Left lobe of liver (tissue), 2 donors: ENCODE measurements around the gene TACC2. TPM values are rescaled to one million over a fixed set of nuclear protein-coding genes. Genes with fewer than 3 reads are reported as not detected.
A peak's percentile ranks its signal among the peaks of the same experiment; 100 is the strongest.
"Not testable (repeated sequence)": the region's sequence is repeated elsewhere in the genome, so short reads cannot be mapped to it uniquely, and the experiment has no call there.

ENCODE experiments used
- ATAC-seq: fragments of 200-7000 bp; cut with Tn5 transposase; one replicate; pipeline ENCODE4 v1.9.1; 2020; ENCODE audit warnings: mild to moderate bottlenecking, moderate library complexity
- DNase-seq: peaks from one replicate; pipeline ENCODE4 v3.0.0-alpha.2; 2020; ENCODE audit warnings: low spot score
- total RNA-seq: library from RNA; stranded (reverse); gene quantifications from one replicate; pipeline ENCODE4 v1.2.1, GENCODE V29; 2021
- donor health status: DM: no; HTN: no; CAD: no; lungs with moderate emphysema.
- donor health status: DM: no; HTN: yes; CAD: no.

Gene TACC2
- total RNA-seq, 1 donor from 2014 or later, result 21.5 TPM

DNA sequence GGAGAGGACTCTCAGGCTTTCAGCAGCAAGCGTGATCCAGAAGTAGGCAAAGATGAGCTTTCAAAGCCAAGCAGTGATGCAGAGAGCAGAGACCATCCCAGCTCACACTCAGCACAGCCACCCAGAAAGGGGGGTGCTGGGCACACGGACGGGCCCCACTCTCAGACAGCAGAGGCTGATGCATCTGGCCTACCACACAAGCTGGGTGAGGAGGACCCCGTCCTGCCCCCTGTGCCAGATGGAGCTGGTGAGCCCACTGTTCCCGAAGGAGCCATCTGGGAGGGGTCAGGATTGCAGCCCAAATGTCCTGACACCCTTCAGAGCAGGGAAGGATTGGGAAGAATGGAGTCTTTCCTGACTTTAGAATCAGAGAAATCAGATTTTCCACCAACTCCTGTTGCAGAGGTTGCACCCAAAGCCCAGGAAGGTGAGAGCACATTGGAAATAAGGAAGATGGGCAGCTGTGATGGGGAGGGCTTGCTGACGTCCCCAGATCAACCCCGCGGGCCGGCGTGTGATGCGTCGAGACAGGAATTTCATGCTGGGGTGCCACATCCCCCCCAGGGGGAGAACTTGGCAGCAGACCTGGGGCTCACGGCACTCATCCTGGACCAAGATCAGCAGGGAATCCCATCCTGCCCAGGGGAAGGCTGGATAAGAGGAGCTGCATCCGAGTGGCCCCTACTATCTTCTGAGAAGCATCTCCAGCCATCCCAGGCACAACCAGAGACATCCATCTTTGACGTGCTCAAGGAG is 95.5 kb downstream of the TACC2 start:
- ATAC-seq (no peak), DNase-seq (no peak)

DNA sequence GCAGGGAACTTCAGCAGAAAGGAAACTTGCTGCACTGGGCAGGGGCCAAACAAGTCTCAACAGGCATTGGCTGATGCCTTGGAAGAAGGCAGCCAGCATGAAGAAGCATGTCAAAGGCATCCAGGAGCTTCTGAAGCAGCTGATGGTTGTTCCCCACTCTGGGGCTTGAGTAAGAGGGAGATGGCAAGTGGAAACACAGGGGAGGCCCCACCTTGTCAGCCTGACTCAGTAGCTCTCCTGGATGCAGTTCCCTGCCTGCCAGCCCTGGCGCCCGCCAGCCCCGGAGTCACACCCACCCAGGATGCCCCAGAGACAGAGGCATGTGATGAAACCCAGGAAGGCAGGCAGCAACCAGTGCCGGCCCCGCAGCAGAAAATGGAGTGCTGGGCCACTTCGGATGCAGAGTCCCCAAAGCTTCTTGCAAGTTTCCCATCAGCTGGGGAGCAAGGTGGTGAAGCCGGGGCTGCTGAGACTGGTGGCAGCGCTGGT is 96.5 kb downstream of the TACC2 start:
- ATAC-seq (no peak), DNase-seq (no peak)

DNA sequence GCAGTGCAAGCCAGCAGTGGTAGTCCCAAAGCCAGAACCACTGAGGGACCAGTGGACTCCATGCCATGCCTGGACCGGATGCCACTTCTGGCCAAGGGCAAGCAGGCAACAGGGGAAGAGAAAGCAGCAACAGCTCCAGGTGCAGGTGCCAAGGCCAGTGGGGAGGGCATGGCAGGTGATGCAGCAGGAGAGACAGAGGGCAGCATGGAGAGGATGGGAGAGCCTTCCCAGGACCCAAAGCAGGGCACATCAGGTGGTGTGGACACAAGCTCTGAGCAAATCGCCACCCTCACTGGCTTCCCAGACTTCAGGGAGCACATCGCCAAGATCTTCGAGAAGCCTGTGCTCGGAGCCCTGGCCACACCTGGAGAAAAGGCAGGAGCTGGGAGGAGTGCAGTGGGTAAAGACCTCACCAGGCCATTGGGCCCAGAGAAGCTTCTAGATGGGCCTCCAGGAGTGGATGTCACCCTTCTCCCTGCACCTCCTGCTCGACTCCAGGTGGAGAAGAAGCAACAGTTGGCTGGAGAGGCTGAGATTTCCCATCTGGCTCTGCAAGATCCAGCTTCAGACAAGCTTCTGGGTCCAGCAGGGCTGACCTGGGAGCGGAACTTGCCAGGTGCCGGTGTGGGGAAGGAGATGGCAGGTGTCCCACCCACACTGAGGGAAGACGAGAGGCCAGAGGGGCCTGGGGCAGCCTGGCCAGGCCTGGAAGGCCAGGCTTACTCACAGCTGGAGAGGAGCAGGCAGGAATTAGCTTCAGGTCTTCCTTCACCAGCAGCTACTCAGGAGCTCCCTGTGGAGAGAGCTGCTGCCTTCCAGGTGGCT is 97.7 kb downstream of the TACC2 start:
- DNase-seq (no peak), ATAC-seq (no peak)

DNA sequence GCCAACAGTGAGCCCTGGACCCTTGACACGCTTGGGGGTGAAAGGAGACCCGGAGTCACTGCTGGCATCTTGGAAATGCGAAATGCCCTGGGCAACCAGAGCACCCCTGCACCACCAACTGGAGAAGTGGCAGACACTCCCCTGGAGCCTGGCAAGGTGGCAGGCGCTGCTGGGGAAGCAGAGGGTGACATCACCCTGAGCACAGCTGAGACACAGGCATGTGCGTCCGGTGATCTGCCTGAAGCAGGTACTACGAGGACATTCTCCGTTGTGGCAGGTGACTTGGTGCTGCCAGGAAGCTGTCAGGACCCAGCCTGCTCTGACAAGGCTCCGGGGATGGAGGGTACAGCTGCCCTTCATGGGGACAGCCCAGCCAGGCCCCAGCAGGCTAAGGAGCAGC is 98.5 kb downstream of the TACC2 start:
- no peak for DNase-seq
- no peak for ATAC-seq

DNA sequence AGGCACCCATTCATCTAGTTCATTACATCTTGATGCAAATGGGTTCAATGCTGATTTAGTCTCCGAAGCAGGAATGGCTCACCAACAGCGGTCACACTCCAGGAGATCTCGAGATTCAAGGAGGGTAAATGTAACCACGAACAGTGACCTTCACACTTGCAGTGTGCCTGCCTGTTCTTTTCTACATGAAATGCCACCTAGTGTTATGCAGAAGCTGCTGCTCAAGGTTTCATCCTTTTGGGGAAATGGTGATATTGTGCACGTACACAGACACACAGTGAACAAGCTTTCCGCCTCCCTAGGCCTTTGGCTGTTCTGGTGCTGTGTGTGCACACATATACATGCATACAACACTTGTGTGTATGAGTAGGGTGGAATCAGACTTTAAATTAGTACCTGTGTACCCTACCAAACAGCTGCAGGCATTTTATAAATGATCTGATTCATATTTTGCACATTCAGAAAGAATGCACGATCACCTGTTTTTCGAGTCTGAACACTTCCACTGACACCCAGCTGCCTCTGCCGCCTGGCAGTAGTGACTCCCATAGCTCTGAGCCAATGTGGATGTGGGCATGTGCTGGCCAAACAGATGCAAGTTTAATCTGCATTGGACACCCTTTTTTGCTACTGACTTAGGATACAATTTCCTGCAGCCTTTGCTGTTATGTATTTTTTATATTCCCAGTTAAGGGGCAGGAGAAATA is 100.5 kb downstream of the TACC2 start:
- DNase-seq (no peak), ATAC-seq (no peak)

DNA sequence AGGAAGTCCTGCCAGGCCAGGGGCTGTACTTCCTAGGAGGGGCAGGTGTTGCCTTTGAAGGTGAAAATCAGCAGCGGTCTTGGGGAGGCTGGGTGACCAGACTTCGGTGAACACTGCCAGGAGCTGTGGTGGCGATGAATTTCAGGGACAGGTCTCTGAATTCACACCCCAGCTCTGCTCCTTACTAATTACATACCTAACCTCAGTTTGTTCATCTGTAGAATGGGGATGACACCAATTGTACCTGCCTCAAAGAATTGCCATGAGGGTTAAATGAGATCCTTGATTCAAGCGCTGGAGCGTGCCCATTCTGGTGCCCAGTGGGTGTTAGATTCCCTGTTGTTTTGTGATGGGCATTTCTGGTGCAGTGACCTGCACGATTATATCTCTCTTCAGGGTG is 102.8 kb downstream of the TACC2 start:
- no peak for ATAC-seq

DNA sequence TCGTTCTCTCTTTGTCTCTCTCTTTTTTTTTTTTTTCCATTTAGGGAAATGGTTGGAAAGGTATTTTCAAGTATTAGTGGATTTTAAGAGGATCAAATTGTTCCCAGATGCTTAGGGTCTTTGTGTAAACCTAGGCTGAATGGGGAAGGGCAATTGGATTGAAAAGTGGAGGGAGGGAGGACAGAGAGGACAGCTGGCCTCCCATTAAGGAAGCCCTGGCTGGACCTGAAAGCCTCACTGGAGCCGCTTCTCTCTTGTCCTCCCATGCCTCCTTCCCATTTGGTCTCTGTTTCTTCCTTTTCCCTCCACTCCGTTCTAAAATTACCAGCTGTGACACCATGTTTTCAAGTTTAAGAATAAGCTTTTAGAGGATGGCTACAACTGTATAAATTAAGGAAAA is 104.1 kb downstream of the TACC2 start:
- DNase-seq, result no peak

More for the DNA sequence above, 102.8 kb downstream of the TACC2 start:
- DNase-seq, result no peak

DNA sequence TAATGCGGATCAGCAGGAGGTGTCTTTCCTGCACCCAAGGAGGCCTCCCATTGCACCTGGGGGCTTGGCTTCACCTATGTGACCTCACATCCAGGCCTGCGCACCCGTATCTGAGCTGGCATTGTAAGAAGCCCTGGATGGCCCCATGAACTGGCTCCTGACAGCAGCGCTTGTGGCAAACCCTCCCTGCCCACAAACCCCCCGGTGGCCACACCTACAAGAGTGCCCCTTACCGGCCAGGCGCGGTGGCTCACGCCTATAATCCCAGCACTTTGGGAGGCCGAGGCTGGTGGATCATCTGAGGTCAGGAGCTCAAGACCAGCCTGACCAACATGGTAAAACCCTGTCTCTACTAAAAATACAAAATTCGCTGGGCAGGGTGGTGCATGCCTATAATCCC is 107.2 kb downstream of the TACC2 start:
- DNase-seq, ATAC-seq: not testable (repeated sequence)

More for the DNA sequence above, 104.1 kb downstream of the TACC2 start:
- ATAC-seq, result no peak

DNA sequence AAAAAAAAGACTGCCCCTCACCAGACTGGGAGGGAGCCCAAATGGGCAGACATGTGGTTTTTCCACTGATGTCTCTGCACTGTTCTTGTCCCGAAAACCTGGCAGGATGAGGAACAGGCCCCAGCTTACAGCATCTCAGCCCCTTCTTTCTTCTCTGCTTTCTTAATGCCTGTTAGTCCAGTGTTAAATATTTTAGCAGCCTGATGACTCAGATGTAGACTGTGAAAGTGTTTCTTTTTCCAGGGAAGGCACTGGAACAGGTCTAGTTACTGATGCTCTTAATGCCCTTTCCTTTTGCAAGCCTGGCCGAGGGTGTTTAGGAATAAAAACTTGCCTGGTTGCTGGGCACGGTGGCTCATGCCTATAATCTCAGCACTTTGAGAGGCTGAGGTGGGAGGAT is 107.7 kb downstream of the TACC2 start:
- ATAC-seq (no peak), DNase-seq (no peak)

DNA sequence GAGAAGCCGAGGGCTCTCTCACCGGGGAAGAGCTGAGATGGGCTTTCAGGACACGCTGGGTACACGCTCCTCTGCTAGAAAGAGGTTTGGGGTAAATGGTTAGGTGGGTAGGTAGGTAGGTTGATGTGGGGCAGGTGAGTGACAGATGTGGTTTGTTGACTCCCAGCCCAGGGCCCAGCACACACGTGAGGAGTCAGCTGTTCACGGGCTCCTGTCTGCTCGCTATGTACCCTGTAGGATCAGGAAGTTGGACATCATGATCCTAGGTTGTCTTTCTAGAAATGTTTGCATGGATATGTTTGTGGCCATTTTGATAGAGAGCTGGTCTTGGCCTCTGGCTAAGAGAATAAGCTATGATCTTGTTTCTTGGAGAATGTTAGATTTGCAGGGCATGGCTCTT is 109.0 kb downstream of the TACC2 start:
- ATAC-seq (no peak), DNase-seq (no peak)

DNA sequence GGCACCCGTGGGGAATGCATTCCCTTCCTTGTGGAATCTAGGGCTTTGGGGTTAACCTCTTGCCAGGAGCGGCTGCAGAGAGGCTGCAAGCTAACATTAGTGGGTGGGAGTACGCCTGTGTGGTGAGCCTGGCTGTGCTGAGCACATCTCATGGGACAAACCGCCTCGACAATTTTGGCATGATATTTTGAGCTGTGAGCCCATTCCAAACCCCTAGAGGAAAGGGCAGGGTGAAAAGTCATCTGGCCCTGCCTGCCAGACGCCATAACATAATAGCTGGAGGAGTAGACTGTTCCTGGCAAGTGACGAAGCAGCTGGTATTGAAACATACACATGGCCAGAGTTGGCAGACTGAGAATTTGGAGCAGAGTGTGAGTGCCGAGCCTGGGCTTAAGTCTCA is 110.0 kb downstream of the TACC2 start:
- ATAC-seq, result no peak
- DNase-seq, result no peak

DNA sequence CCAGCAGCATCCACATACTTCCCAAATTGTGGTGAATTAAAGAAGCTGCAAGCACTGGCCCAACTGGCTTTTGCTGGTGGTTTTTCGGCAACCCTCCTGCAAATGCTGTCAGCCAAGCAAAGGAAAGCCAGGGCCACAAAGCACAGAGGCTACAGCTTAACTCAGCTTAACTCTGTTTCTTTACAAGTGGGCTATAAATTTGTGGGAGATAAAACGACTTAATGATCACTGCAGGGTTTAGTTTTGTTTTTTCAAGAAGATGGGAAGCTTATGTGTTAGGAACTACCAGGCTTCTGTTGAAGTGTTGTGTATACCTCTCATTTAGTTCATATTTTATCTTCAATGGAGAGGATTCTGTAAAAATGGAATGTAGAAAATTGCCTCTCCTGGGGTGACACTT is 110.6 kb downstream of the TACC2 start:
- DNase-seq, result no peak
- ATAC-seq, result no peak

DNA sequence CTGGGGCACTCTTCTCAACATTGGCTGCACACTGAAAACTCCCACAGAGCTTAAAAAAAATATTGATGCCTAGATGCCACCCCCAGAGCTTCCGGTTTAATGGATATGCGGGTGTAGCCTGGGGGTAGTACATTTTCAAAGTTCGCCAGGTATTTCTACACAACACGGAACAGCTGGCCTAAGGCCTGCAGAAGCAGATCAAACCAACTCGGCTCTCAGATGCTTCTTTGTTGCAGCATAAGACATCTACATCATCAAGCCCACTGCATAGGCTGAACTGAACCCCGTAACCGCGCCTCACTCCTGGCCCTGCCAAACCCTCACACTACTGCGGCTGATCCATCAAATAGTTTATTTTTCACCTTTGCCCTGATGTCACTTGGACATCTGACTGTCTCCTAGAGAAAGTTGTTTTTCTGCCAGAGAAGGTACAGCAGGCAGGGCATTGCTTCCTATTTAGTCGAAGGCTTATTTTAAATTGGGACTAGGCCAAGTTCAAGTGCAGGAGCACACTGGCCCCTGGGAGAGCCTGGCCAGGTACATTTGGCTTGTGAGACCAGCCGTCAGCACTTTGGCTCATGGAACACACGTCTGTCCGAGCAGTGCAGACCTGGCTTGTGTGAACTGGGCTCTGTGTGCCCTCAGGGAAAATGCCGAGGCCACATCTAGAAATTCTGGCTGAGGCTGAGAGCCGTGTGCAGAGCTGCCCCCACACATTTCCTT is 113.3 kb downstream of the TACC2 start:
- ATAC-seq (peak; percentile 89), DNase-seq (peak; percentile 60)

DNA sequence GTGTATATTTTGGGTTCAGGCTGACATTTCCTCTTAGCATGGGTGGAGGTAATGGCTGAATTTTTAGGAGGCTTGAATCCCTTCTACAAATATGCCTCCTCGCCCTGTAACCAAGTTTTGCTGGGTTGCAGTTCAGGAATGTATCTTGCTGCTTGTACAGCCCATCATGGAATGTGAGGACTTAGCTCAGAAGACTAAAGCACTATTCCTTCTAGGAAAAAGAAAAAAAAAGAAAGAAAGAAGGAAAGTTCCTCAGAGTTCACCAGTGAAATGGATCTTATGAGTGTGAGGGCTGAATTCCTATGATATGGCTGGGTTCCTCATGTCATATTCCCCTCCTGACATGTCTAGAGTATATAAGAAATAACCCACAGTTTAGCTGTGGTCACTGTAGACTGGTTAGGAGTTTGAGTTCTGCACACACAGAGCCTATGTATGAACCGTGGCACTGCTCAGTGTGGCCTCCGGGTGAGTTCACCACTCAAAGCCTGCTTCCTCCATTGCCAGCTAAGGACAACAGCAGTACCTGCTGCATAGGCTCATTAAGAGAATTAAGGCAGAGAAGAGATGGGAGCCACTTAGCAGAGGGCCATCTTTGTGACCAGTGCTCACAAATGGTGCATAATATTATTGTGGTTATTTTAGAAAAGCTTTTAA is 114.0 kb downstream of the TACC2 start:
- no peak for DNase-seq
- ATAC-seq, result no peak

DNA sequence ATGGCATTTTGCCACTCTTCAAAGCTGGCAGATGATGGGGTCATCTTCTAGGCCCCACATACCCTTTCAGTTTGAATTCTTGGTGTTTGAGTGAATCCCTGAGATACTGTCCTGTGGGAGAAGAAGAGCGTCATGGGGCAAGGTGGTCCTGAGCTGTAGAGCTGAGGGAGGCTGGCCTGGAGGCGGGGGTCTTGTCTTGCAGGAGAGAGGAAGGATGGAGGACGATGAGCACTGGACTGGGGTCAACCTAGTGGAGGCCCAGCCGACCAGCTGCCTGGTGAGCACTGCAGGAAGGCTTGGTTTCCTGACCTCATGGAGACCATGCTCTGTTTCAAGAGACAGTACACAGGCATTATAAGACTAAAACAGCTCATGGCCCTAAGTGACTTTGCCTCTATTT is 114.6 kb downstream of the TACC2 start:
- DNase-seq (no peak), ATAC-seq (no peak)

DNA sequence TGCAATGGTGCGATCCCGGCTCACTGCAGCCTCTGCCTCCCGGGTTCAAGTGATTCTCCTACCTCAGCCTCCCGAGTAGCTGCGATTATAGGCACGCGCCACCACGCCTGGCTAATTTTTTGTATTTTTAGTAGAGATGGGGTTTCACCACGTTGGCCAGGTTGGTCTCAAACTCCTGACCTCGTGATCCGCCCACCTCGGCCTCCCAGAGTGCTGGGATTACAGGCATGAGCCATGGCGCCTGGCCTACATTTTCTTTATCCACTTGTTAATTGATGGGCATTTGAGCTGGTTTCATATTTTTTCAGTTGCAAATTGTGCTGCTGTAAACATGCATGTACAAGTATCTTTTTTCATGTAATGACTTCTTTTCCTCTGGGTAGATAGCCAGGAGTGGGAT is 119.8 kb downstream of the TACC2 start:
- DNase-seq, ATAC-seq: not testable (repeated sequence)

DNA sequence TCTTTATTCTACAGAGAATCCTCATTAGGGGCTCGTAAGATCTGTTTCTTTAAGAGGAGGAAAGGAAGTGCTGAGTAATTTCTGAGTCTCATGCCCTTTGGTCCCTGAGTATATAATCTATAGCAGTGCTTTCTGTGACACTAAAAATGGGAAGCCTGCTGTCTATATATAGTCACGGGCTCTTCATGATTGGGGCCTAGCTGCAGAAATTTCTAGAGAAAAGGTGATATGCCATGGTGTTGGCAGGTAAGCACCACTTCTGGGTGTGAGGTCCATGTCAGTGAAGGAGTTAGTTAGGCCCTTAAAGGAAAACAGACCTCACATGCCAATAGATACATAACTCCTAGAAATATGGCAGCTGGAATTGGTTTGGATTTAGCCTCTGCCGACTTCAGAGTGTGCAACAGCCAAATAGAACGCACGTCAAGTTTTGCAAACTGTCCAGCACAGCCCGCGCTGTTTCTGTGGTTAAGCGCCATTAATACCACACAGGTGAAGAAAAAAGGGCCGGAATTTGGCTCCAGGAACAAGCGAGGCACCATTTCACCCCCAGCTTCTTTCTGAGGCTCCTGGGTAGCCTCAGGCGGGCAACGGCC is 123.2 kb downstream of the TACC2 start:
- DNase-seq, result peak; percentile 47
- ATAC-seq, result peak; percentile 2

DNA sequence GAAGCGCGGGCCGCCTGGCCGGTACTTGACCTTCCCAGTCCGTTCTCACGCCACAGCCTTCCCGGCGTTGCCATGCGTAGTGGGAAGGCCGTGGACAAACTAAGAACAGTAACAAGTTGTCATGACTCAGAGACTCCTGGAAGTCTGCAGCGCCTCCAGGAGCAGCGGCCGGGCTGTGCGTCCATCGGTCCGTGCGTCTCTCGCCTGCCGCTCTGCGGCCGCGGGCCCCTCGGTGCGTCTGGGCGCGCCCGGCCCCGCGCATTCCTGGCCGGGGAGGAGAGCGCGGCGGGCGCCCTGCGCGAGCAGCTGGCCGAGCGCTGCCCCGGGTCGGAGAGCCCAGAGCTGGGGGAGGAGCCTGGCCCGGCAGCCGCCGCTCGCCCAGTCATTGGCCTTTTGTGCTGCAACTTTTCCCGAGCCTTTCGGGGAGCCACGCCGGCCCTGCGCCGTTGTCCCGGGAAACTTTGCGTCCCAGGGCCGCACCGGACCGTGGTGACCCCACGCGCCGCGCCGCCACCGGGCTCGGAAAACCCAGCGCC is 123.7 kb downstream of the TACC2 start:
- peak; percentile 85 for DNase-seq
- peak; percentile 92 for ATAC-seq

DNA sequence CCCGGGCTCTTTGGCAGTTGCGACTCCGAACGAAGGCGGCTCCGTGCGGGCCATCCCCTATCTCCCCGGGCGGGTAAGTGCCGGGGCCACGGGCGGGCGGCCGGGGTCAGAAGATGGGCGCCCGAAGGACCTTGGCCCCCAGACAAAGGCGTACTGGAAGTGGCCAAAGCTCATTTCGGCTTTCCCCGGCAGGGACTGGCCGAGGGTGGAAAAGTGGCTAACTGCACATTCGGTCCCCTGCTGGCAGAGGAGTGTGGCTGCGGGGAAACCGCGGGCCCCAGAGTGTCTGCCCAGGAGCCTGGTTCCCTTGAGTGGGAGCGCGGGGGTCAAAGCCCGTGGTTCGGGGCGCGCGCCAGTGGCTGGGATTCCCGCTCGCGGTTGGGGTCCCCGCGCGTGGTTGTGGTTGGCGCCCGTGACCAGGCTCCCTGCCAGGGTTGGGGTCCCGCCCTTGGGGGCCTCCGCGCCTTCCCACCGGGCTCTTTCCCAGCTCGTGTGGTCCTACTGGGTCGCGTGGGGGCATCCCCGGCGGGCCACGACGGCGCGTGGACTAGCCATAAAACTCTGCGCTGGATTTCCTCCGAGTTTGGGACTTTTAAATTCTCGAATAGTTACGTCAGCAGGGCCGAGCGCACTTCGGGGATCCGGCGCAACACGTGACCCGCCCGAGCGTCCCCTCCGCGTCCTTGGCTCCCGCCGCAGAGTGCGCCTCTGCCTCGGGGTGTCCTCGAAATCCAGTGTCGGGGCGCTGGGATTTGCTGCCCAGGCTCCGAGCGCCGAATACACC is 124.4 kb downstream of the TACC2 start:
- ATAC-seq, result peak; percentile 71
- DNase-seq, result peak; percentile 80
